ENCODE results near the gene DENND11. TPM values are rescaled to one million over a fixed set of nuclear protein-coding genes. Genes with fewer than 3 reads are reported as not detected.

The DENND11 gene
- total RNA-seq, 4 donors from 2014 or later, result 34.1 to 57.5 (median 45.3) TPM

GRCh38 chr7:141714571-141714970, 12.6 kb upstream of the DENND11 start:
- no peaks in the 10 kb centered on the region for H3K4me1 ChIP-seq
- DNase-seq, result no peak
- TF ChIP-seq POLR2A (IDR thresholded peaks at IDR 0.05) (no peak), CTCF (IDR thresholded peaks at IDR 0.05) (no peak)
- no peaks in the 10 kb centered on the region for H3K27me3 ChIP-seq
- WGBS, 2 donors, result 85 to 87% methylated on average over 2 of the region's 2 CpGs
- no peak overlapping the region for H3K27ac ChIP-seq
- no peaks in the 10 kb centered on the region for H3K9me3 ChIP-seq
- H3K4me3 ChIP-seq (replicated peaks in 1 of 3), result no peak overlapping the region
- no peaks in the 10 kb centered on the region for H3K36me3 ChIP-seq
- intact Hi-C loops (cut with DNase I), result no loop called here

- H3K27ac ChIP-seq, result no peak overlapping the region
- H3K36me3 ChIP-seq, result no peaks in the 10 kb centered on the region
- no peaks in the 10 kb centered on the region for H3K27me3 ChIP-seq
- no peaks in the 10 kb centered on the region for H3K9me3 ChIP-seq
- H3K4me3 ChIP-seq (replicated peaks in 1 of 3), result no peak overlapping the region
- WGBS, 2 donors, result 83 to 100% methylated on average over 1 of the region's 1 CpG
- intact Hi-C loops (cut with DNase I), result no loop called here
- TF ChIP-seq POLR2A (IDR thresholded peaks at IDR 0.05), result no peak
- TF ChIP-seq CTCF (IDR thresholded peaks at IDR 0.05), result no peak
- no peak for DNase-seq
- H3K4me1 ChIP-seq, result no peaks in the 10 kb centered on the region
These were observed 11.9 kb upstream of the DENND11 start for GRCh38 chr7:141713890-141714289.

- Histone ChIP-seq H3K27me3 (no peaks in the 10 kb centered on the region), H3K36me3 (no peaks in the 10 kb centered on the region), H3K4me3 (replicated peaks in 1 of 3) (no peak overlapping the region), H3K27ac (no peak overlapping the region), H3K4me1 (no peaks in the 10 kb centered on the region), H3K9me3 (no peaks in the 10 kb centered on the region)
- DNase-seq, result no peak
- 87 to 89% methylated on average over 5 of the region's 5 CpGs for WGBS, 2 donors
- intact Hi-C loops (cut with DNase I), result no loop called here
- no peak for TF ChIP-seq CTCF (IDR thresholded peaks at IDR 0.05)
- TF ChIP-seq POLR2A (IDR thresholded peaks at IDR 0.05), result no peak
These were observed 10.8 kb upstream of the DENND11 start for GRCh38 chr7:141712603-141713255.

- Histone ChIP-seq H3K9me3 (no peaks in the 10 kb centered on the region), H3K4me1 (no peaks in the 10 kb centered on the region), H3K27ac (no peak overlapping the region), H3K27me3 (no peaks in the 10 kb centered on the region), H3K36me3 (no peaks in the 10 kb centered on the region), H3K4me3 (replicated peaks in 1 of 3) (no peak overlapping the region)
- WGBS, 2 donors, result 43 to 52% methylated on average over 1 of the region's 1 CpG
- intact Hi-C loops (cut with DNase I), result no loop called here
- no peak for DNase-seq
- no peak for TF ChIP-seq POLR2A (IDR thresholded peaks at IDR 0.05)
- no peak for TF ChIP-seq CTCF (IDR thresholded peaks at IDR 0.05)
These were observed 8.3 kb upstream of the DENND11 start for GRCh38 chr7:141710301-141710700.

GRCh38 chr7:141709749-141710148, 7.8 kb upstream of the DENND11 start:
- TF ChIP-seq POLR2A (IDR thresholded peaks at IDR 0.05) (no peak), CTCF (IDR thresholded peaks at IDR 0.05) (no peak)

More at GRCh38 chr7:141709749-141710148, 7.8 kb upstream of the DENND11 start:
- 92 to 93% methylated on average over 4 of the region's 4 CpGs for WGBS, 2 donors
- Histone ChIP-seq H3K36me3 (no peaks in the 10 kb centered on the region), H3K4me3 (replicated peaks in 1 of 3) (no peak overlapping the region), H3K4me1 (no peaks in the 10 kb centered on the region), H3K27ac (no peak overlapping the region), H3K9me3 (no peaks in the 10 kb centered on the region), H3K27me3 (no peaks in the 10 kb centered on the region)
- DNase-seq, result no peak
- intact Hi-C loops (cut with DNase I), result no loop called here
